PC-9 (cell line): ENCODE results near the gene CPSF4.

Source experiments
- EZH2 ChIP-seq: fragments of 200-600 bp; sonication (generic); IDR thresholded peaks from 2 replicates; pipeline ENCODE4 v1.8.0; 2017; ENCODE audit warnings: antibody characterized with exemption, low read depth
- TF ChIP-seq, protein P1 (sequence below): fragments of 200-600 bp; sonication (generic); conservative IDR thresholded peaks from 2 replicates; pipeline ENCODE4 v1.6.1; 2017; ENCODE audit warnings: mixed run types, antibody characterized with exemption, mild to moderate bottlenecking, moderate library complexity

DNA sequence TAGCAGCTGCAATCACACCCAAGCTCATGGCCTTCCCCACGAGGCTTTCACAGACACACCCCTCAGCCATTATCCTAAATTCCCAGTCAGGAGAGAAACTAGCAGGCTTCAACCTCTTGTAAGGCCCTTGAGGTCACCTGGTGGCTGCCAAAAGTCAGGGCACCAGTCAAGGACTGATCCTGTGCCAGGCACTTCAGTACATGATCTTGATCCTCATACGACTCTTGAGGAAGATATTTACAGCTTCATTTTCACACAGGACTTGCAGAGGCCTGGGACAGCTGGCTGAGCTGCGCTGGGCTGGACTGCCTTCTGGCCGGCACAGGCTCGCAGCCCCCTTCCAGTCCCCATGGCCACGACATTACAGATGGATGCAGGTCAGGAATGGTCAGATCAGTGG is 39.1 kb upstream of the CPSF4 start:
- TF ChIP-seq, protein P1, sequence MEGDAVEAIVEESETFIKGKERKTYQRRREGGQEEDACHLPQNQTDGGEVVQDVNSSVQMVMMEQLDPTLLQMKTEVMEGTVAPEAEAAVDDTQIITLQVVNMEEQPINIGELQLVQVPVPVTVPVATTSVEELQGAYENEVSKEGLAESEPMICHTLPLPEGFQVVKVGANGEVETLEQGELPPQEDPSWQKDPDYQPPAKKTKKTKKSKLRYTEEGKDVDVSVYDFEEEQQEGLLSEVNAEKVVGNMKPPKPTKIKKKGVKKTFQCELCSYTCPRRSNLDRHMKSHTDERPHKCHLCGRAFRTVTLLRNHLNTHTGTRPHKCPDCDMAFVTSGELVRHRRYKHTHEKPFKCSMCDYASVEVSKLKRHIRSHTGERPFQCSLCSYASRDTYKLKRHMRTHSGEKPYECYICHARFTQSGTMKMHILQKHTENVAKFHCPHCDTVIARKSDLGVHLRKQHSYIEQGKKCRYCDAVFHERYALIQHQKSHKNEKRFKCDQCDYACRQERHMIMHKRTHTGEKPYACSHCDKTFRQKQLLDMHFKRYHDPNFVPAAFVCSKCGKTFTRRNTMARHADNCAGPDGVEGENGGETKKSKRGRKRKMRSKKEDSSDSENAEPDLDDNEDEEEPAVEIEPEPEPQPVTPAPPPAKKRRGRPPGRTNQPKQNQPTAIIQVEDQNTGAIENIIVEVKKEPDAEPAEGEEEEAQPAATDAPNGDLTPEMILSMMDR = no peak
- no peak for TF ChIP-seq EZH2
